CD4-positive, alpha-beta T cell treated with Interleukin-4 for 1 hour (primary cell): ENCODE measurements around the gene MCRIP2.
"Not testable (repeated sequence)": the region's sequence is repeated elsewhere in the genome, so short reads cannot be mapped to it uniquely, and the experiment has no call there.

Experiments used
- DNase-seq, 2 donors: peaks; one replicate each; pipeline ENCODE4 v3.0.0-alpha.2; 2020 to 2022

MCRIP2 gene, protein sequence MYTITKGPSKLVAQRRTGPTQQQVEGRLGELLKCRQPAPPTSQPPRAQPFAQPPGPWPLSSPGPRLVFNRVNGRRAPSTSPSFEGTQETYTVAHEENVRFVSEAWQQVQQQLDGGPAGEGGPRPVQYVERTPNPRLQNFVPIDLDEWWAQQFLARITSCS

DNA sequence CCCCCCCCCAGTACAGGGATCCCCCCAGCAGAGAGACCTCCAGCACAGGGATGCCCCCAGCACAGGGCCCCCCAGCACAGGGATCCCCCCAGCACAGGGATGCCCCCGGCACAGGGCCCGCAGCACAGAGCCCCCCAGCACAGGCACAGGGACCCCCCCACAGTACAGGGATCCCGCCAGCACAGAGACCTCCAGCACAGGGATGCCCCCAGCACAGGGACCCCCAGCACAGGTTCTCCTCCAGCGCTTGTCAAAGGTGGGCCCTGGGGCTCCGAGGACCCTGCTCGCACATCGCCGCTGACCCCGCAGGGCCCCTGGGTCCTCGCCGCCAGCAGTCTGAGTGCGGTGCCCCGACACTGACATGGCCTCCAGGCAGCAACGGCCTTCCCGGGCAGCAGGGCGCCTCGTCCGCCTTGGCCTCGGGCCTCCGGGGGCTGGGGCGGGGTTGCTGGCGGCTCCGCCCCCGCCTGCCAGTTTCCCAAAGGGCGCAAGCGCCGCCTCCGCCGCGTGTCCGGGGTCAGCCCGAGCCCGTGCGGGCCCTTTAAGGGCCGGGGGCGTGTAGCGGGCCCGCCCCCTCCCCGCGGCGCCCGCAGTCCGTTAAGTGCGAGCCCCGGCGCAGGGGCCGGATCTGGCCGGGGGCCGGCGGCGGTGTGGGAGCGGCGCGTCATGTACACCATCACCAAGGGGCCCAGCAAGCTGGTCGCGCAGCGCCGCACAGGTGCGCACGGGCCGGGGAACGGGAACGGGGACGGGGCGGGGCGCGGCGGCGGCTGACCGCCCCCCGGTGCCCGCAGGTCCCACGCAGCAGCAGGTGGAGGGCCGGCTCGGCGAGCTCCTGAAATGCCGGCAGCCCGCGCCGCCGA is at the start of gene MCRIP2:
Gene MCRIP2 (plus strand): TSS at position 503 of the 863 bp plus-strand sequence. CDS start 164 bp downstream, at position 667.
- peak; percentile 59 to 68 for DNase-seq

DNA sequence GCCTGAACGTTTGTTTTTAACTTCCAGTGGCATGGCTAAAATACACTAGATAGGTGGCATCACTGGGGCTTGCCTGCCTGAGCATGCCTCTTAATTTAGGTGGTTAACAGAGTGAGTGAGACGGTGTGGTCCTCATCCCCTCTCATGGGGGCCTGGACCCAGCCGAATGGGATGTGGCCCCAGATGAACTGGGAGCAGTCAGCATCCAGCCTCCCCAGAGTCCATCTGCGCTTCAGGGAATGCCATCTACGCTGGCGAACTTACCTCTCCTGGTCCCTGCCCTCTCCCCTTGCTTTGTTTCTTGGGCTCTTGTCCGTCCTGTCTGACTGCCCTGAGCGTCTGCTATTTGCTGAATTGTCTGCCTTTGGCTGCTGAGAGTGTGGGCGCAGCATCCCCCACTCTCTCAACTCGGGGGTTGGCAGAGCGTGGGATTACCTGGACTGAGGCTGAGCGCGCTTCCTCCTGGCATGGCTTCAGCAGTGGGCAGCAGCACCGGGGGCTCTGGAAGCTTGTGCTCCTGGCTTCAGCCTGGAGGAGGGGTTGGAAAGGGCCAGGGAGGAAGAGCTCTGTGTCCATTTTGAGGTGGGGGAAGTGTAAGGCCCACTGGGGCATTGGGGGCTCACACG is 49.6 kb upstream of the MCRIP2 start:
- no peak for DNase-seq

DNA sequence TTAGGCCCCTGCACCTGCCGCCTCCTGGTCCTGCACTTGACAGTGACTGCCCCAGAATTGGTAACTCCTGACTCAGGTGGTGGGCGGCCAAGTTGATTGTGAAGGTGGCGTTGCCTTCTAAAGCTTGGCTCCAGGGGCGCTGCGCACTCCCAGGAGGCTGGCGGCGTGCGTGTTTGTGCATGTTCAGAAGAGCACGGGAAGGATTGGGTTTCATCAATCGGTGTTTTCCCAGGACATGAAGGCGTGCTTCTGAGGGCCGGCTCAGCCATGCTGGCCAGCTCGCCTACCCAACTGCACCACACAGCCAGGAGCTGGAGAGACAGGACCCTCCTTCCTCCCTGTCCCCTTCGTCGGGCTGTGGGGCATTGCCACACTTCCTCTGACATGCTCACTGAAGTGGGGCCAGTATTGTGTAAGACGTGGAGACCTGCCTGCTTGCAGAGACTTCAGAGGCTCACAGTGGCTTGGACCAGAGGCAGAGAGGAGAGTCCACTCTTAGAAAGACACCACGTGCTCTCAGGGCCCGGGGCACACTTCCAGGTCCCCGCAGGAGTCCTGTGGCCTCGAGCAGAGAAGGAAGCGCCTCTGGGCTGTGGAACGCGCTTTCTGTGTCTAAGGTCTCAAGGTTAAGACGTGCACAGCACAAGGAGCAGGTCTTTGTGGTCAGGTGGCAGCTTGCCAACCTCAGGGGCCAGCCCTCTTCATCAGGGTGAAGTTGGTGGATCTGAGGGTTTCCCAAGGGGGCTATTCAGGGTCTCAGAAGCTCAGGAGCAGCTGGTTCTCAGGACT is 48.9 kb upstream of the MCRIP2 start:
- DNase-seq = peak in 1 of 2 donors; percentile 42

DNA sequence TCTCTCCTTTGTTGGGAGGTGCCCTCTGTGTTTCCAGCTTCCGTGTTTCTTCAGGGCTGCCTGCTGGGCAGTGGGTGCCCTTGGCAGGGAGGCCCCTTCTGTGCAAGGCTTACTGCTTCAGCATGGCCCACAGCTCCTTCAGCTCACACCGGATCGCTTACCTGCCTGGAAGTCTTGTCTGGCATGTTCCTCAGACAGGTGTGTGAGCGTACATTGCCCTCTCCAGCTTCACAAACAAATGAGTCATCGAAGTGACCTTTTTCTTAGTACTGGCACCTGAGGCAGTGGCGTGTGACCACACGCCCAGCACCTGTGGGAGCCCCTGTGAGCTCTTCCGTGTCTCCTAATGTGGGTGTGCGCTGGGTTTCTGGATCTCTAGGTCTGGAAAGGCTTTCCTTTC is 48.2 kb upstream of the MCRIP2 start:
- DNase-seq = no peak

DNA sequence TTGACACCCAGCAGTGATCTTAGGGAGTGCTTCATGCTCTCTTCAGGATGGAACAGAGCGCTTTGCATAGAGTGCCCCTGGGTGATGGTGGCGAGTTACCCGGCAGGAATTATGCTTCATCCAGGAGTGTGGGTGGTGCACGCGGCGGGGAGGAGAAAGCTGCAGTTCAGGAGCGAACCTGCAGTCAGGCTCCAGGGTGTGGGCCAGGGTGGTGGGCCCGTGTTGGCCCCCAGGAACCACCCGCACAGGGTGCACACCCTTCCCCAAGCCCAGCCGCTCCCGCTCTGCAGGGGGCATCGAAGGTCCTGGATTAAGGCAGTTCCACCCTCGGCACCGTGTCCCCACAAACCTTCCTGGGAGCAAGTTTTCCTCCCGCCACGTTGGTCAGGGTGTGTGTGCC is 47.8 kb upstream of the MCRIP2 start:
- DNase-seq = no peak

DNA sequence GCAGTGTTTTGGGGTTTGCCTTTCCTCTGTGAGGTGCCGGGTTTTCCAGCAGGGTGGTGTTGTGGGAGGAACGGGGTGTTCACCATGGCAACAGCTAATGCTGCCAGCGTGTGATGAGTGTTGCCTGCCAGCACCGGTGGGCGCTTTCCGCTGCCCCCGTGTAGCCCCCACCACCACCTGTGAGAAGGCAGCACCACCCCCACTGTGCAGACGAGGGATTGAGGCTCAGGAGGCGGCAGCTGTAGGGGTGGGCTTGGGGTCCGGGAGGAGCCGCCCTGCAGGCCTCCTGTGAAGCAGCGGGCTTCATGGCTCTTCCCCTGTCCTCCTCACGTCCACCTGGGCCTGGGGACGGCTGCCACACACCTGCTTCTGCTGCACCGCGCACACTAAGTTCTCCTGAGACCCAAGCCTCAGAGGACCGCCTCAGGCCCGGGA is 46.5 kb upstream of the MCRIP2 start:
- no peak for DNase-seq

DNA sequence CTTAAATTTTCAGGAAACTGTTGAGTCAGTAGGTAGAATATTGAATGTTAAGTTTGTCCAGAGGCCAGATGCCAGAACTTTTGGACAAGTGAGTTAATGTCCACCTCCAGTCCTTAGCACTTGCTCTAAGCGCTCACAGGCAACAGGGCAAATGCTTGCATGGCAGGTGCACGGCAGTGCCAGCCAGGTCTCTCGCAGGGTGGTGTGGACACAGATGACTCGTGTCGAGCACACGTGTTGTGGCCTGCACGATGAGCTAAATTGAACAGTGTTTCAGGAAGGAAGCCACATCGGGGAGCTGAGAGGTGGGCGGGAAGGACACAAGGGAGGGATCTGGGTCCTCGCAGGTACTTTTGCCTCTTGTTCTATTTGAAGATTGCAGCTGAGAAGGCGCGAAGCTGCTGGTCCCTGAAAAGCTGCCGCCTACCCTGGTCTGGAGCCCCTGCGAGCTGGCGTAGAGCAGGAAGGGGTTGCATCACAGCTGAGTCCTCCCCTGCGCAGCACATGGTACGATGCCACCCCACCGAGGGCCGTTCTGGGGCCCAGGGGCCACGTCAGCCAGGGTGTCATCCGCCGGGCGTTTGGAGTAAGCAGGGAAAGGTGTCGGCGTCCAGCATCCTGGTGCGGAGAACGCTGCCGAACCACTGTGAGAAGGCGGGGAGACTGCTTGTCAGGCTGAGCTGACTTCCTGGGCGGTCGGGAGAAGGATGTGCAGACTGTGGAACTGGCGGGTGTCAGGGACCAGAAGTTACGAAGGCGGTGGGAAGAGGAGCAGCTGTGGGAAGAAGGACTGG is 45.5 kb upstream of the MCRIP2 start:
- DNase-seq = no peak

DNA sequence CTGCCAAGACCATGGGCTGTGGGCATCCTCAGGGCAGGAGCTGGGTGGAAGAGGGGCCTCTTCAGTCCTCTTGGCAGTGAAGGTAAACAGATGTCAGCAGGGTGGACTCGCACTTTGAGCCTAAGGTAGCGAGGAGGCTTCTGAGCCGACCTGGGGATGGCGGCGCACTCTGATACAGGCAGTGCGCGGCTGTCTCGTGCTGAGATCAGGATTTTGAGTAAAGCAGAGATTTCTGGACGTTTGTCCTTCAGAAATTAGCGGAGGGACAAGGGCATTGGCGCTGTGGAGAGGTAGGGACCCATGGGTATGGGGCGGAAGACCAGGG is 44.9 kb upstream of the MCRIP2 start:
- DNase-seq = no peak

DNA sequence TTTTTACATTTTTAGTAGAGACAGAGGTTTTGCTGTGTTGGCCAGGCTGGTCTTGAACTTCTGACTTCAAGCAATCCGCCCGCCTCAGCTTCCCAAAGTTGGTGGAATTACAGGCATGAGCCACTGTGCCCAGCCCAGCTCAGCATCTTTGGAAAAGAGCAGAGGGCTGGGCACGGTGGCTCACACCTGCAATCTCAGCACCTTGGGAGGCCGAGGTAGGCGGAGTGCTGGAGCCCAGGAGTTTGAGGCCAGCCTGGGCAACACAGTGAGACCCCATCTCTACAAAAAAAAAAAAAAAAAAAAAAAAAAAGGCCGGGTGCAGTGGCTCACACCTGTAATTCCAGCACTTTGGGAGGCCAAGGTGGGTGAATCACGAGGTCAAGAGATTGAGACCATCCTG is 44.0 kb upstream of the MCRIP2 start:
- DNase-seq = not testable (repeated sequence)

DNA sequence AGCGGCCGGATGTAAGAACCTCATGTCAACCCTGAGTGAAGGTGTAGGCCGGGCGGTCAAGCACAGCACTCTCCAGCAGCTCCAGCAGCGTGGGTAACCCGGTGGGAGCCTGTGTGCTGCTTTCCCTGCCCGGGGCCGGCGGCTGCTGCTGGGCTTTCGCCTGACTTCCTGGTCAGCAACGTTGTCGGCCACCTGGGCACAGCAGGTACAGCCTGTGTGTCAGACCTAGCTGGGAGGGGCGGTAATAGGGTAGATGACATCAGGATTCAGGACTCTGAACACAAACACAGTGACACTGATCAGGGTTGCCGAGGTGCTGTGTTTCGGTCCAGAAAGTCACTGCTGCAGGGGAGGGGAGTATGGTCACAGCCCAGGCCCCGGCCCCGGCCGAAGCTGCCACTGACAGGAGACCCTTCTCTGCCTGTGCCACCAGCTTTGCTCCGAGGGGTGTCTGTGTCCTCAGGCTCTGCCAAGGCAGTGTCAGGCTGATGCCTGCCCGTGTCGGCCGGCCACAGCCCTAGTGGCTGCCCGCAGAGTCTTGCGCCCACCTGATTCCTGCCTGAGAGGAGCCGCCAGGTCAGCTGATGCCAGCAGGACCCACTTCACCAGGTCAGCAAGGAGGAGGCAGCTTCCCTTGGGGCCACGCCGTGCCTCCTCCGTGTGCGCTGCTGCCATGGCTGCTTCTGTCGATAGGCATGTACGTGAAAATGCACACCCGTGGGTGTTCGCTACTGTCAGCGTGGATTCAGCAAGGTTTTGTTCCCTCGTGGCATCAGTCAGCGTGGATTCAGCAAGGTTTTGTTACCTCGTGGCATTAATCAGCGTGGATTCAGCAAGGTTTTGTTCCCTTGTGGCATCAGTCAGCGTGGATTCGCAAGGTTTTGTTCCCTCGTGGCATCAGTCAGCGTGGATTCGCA is 42.5 kb upstream of the MCRIP2 start:
- DNase-seq = no peak

DNA sequence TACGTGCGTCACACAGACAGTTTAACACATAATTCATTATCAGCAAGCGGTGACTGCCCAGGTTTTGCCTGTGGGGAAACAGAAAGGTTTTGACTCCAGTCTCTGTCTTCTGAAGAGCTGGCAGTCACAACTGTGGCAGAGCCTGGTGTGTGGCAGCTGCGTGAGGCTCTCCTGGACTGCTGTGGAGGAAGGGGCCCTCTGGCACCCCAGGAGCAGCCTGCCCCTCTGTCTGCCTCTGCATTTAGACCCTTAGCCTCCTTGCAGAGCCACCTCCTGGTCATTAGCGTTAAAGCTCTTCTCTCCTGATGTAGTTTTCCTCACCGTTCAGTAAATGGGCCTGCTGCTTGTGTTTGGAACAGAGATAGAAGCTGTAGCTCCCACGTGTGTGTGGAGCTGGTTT is 40.8 kb upstream of the MCRIP2 start:
- DNase-seq = no peak

DNA sequence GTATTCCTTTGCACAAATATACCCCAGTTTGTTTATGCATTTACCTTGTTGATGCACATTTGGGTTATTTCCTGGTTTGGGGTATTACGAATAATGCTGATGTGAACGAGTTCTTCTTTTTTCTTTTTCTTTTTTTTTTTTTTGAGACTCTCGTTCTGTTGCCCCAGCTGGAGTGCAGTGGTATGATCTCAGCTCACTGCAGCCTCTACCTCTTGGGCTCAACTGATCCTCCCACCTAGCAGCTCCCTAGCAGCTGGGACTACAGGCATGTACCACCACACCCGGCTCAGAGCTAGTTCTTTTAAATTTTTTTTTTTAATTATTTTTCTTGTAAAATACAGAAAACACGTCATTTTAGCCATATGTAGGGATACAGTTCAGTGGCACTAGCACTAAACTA is 37.7 kb upstream of the MCRIP2 start:
- DNase-seq = no peak

DNA sequence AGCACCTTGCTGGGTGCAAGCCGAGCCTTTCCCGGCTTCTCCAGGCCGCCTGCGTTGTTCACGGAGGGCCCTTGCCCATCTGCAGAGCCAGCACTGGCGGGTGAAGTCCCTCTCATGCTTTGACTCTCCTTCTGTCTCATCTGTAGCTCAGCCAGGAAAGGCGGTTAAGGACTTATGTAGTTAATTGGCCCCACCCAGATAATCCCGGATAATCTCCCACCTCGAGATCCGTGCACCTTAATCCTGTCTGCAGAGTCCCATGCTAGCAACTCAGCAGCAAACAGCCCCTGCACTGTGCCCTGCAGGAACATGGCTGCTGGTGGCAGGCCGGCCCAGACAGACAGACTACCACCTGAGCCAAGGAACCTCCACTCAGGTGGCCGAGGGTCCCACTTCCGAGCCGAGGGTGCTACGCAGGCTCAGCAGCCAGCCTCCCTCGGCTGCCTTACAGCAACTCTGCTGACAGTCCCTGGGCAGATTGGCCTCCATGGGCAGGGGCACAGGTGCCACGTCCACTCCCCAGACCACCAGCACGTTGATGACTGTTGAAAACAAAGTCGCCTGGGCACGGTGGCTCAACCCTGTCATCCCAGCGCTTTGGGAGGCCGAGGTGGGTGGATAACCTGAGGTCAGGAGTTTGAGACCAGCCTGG is 34.8 kb upstream of the MCRIP2 start:
- no peak for DNase-seq

DNA sequence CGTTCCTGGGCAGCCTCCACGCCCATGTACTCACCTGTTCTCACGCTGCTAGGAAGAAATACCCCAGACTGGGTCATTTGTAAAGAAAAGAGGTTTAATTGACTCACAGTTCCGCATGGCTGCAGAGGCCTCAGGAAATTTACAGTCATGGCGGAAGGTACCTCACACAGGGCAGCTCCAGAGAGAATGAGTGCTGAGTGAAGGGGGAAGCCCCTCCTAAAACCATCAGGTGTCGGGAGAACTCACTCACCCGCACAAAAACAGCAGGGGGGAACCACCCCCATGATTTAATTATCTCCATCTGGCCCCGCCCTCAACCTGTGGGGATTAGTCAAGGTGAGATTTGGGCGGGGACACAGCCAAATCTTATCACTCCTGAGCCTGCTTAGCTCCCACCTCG is 33.6 kb upstream of the MCRIP2 start:
- no peak for DNase-seq

DNA sequence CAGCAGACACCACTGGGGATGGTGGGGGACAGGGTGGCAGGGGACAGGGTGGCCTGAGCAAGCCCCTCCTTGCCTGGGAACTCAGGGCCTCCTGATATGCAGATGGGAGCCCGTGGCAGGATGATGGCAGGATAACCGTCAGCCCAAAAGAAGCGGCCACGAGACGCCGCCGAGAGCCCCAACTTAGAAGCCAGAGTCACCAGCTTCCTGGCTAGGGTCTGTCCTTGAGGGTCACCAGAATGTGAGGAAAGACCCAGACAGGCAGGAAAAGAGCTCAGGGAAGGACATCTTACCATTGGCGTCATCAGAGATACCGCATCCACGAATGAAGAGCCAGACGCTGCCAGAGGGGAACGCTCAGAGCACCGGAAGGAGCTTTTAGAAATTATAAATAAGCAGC is 32.3 kb upstream of the MCRIP2 start:
- DNase-seq = no peak

DNA sequence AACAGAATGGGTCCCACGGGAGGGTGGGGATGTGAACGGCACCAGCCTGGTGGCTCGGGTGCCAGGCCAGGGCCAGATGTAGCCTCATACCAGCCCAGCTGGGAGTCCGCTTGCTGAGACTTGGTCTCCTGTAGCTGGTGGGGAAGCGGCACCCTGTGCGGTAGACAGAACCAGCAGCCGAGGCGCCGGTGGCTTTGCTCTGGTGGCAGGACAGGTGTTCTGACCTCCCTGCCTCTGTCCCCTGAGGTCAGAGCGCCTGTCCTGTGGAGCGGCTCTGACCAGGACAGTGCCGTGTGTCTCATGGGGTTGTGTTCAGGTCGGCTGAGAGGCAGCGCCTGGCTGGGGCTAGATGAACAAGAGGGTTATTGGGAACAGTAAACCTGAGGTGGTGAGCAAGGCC is 31.6 kb upstream of the MCRIP2 start:
- DNase-seq = no peak

DNA sequence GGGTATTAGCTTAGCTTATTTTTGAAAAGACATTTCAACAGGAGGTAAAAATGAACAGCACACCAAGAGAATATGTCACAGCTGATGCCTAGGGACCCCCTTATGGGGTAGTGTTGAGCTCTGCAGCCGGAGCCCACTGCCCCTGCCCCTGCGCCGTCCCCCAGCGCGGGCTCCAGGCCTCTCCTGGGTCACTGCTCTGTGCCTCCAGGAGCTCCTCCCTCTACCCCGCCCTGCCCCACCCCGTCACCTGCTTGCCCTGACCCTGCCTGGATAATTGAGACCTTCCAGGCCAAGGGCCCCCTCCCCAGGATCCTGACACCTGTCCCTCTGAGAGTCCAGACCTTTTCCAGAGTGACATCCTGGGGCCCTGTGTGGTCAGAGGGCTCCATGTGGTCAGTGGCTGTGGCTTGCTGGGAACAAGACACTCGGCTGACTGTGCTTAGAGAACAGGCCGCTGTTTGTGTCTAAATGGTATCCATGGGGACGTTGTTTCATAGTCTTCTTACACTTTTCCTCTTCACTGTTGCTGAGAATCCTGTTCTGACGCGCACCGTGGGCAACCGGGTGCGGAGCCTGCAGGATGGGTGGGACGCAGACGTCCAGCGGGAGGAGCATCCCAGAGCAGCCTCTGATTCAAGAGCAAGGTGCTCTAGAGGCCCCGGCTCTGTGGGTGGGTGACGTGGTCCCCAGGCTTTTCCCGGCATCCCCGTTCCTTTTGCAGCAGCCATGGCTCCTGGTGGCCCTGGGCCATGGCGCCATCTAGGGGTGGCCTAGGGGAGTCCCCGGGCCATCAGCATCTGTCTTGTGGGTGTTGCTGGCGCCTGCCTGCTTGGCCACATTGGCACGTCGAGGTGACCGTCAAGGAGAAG is 30.9 kb upstream of the MCRIP2 start:
- DNase-seq = peak; percentile 49 to 57

DNA sequence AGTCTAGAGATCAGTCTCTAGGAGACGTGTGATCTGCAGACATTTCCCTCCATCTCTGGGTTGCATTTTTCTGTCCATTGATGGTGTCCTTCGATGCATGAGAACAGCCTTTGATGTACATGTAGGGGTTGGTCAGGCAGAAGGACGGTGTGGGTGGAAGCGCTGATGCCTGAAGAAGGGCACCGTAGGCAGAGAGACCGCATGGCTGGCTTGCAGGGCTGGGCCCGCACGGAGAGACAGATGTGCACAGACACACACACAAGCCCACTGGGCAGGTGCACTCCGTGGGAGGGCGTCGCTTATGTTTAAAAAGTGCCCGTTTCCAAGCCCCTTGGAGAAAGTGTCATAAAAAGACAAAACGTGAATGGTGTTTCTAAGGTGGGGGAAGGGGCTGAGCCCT is 26.5 kb upstream of the MCRIP2 start:
- no peak for DNase-seq

DNA sequence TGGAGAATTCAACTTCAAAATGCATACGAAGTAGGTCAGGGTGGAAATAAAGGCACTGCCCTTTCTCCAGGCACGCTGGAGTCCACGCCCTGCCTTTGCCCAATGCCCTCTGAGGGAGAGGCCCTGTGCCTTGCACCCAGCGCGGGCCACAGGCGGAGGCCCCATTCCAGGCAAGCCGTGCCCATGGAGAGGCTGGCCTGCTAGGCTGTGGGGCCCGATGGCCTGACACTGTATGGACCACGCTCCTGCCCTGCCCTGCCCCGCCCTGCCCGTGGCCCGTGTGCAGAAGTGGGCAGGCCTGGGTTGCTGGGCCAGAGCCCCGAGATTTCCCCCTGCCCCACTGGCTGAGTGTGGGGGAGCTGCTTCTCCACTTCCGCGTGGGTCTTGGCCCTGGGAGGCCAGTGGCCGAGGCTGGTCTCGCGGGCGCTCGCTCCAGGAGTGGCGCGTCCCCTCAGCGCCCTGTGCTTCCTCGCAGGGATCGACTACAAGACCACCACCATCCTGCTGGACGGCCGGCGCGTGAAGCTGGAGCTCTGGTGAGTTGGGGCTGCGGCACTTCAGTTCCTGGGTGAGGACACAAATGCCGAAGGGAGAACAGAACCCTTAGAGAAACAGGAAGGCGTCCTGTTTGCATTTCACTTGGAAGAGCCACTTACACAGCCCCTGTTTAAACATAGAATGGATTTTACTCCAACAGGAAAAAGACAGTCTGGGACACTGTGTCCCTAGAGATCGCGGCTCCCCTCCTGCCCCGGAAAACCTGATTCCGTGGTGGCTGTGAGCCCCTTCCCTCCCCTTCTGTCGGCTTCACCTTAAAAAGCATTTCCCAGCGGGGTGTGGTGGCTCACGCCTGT is 24.7 kb upstream of the MCRIP2 start:
- DNase-seq = no peak
